ENCODE results near the gene RCHY1.

DNA sequence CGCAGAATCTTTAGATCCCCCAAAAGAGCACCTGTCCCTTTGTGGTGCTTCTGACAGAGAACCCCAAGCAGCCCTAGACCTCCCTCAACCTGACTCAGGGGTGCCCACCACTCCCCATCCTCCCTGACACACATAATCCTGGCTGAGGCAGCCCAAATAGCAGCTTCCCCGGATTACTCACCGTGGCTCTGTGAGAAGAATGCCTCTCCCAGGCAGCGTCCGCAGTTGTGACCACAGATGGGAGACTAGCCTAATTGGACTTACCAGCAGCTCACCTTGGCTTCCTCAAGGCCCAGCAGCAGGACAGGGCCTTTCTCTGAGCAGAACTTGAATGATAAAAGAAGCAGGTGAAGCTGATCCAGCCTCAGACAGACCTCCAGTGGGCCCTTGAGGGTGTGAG, 31.3 kb upstream of the RCHY1 start:
- no peak for TF ChIP-seq CTCF (IDR thresholded peaks at IDR 0.05)
- no peak for TF ChIP-seq POLR2AphosphoS5 (IDR thresholded peaks at IDR 0.05; ENCODE audit: low read depth, low read length)
- TF ChIP-seq TCF7L2 (IDR thresholded peaks at IDR 0.05; ENCODE audit: low read depth, low read length), result no peak
- TF ChIP-seq, protein P1, sequence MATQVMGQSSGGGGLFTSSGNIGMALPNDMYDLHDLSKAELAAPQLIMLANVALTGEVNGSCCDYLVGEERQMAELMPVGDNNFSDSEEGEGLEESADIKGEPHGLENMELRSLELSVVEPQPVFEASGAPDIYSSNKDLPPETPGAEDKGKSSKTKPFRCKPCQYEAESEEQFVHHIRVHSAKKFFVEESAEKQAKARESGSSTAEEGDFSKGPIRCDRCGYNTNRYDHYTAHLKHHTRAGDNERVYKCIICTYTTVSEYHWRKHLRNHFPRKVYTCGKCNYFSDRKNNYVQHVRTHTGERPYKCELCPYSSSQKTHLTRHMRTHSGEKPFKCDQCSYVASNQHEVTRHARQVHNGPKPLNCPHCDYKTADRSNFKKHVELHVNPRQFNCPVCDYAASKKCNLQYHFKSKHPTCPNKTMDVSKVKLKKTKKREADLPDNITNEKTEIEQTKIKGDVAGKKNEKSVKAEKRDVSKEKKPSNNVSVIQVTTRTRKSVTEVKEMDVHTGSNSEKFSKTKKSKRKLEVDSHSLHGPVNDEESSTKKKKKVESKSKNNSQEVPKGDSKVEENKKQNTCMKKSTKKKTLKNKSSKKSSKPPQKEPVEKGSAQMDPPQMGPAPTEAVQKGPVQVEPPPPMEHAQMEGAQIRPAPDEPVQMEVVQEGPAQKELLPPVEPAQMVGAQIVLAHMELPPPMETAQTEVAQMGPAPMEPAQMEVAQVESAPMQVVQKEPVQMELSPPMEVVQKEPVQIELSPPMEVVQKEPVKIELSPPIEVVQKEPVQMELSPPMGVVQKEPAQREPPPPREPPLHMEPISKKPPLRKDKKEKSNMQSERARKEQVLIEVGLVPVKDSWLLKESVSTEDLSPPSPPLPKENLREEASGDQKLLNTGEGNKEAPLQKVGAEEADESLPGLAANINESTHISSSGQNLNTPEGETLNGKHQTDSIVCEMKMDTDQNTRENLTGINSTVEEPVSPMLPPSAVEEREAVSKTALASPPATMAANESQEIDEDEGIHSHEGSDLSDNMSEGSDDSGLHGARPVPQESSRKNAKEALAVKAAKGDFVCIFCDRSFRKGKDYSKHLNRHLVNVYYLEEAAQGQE (IDR thresholded peaks at IDR 0.05; ENCODE audit: insufficient read depth in 1 of 2, low read depth in 2 of 2, low read length in 1 of 2), result no peak

Data from Panc1 (cell line).